Measurements from ENCODE around the gene PNLIPRP3. TPM values are rescaled to one million over a fixed set of nuclear protein-coding genes. Genes with fewer than 3 reads are reported as not detected.

The PNLIPRP3 gene
- not detected in 2 replicates for total RNA-seq (ENCODE audit: low replicate concordance)

- Mint-ChIP-seq H3K4me3 (no peak within 1 kb of the TSS), H3K27ac (no peak within 1 kb of the TSS), H3K9me3 (no peaks in the 10 kb centered on the region), H3K27me3 (ENCODE audit: insufficient read depth, low read depth) (no peaks in the 10 kb centered on the region), H3K36me3 (no peaks in the 10 kb centered on the region), H3K4me1 (no peaks in the 10 kb centered on the region)
- no peaks in the 10 kb centered on the region for H3K4me1 ChIP-seq
- H3K4me2 ChIP-seq = no peak within 1 kb of the TSS
- no peak within 1 kb of the TSS for H3K9ac ChIP-seq
- H2AFZ ChIP-seq (replicated peaks) = no peak within 1 kb of the TSS
- H3K4me3 ChIP-seq = no peak within 1 kb of the TSS
- H4K20me1 ChIP-seq (ENCODE audit: low read depth) = no peaks in the 10 kb centered on the region
- no peaks in the 10 kb centered on the region for H3K9me3 ChIP-seq (ENCODE audit: low read depth)
- no peak within 1 kb of the TSS for H3K27ac ChIP-seq
- H3K36me3 ChIP-seq = no peaks in the 10 kb centered on the region
- no peaks in the 10 kb centered on the region for H3K27me3 ChIP-seq
- TF ChIP-seq EZH2 (IDR thresholded peaks at IDR 0.05) (no peak), CTCF (IDR thresholded peaks at IDR 0.05) (no peak), EZH2phosphoT487 (IDR thresholded peaks at IDR 0.05) (no peak)
- no peaks in the 10 kb centered on the region for H3K79me2 ChIP-seq (ENCODE audit: low read depth)
- H3F3A ChIP-seq (ENCODE audit: low read depth) = no peaks in the 10 kb centered on the region
- no peak for DNase-seq (ENCODE audit: low spot score)
Measured at GRCh38 chr10:116427671-116428070, at the start of gene PNLIPRP3. Gene PNLIPRP3 (plus strand): TSS chr10:116427847. CDS start chr10:116428013, 166 bp downstream.

- H3K9me3 Mint-ChIP-seq = no peaks in the 10 kb centered on the region
- no peak overlapping the region for H3K4me3 ChIP-seq
- TF ChIP-seq EZH2phosphoT487 (IDR thresholded peaks at IDR 0.05) (no peak), EZH2 (IDR thresholded peaks at IDR 0.05) (no peak), CTCF (IDR thresholded peaks at IDR 0.05) (no peak)
- H3K27me3 ChIP-seq = no peaks in the 10 kb centered on the region
- no peak overlapping the region for H3K4me2 ChIP-seq
- H3K9me3 ChIP-seq (ENCODE audit: low read depth) = no peaks in the 10 kb centered on the region
- no peak overlapping the region for H3K27ac ChIP-seq
- no peaks in the 10 kb centered on the region for H3K79me2 ChIP-seq (ENCODE audit: low read depth)
- H2AFZ ChIP-seq (replicated peaks) = no peak overlapping the region
- H3K4me1 ChIP-seq = no peaks in the 10 kb centered on the region
- no peaks in the 10 kb centered on the region for H4K20me1 ChIP-seq (ENCODE audit: low read depth)
- H3K9ac ChIP-seq = no peak overlapping the region
- no peaks in the 10 kb centered on the region for H3F3A ChIP-seq (ENCODE audit: low read depth)
- H3K36me3 Mint-ChIP-seq = no peaks in the 10 kb centered on the region
- no peak overlapping the region for H3K4me3 Mint-ChIP-seq
- no peaks in the 10 kb centered on the region for H3K27me3 Mint-ChIP-seq (ENCODE audit: insufficient read depth, low read depth)
- no peaks in the 10 kb centered on the region for H3K4me1 Mint-ChIP-seq
- DNase-seq (ENCODE audit: low spot score) = no peak
- H3K36me3 ChIP-seq = no peaks in the 10 kb centered on the region
- H3K27ac Mint-ChIP-seq = no peak overlapping the region
Measured at GRCh38 chr10:116382290-116382689, 45.4 kb upstream of the PNLIPRP3 start.

- Mint-ChIP-seq H3K9me3 (no peaks in the 10 kb centered on the region), H3K4me3 (no peak overlapping the region), H3K36me3 (no peaks in the 10 kb centered on the region), H3K27me3 (ENCODE audit: insufficient read depth, low read depth) (no peaks in the 10 kb centered on the region), H3K27ac (no peak overlapping the region), H3K4me1 (no peaks in the 10 kb centered on the region)
- TF ChIP-seq EZH2 (IDR thresholded peaks at IDR 0.05) (no peak), EZH2phosphoT487 (IDR thresholded peaks at IDR 0.05) (no peak), CTCF (IDR thresholded peaks at IDR 0.05) (no peak)
- DNase-seq (ENCODE audit: low spot score) = no peak
- Histone ChIP-seq H3K4me1 (no peaks in the 10 kb centered on the region), H2AFZ (replicated peaks) (peak overlapping the region; percentile 61), H3K4me3 (no peak overlapping the region), H3K4me2 (no peak overlapping the region), H3K79me2 (ENCODE audit: low read depth) (no peaks in the 10 kb centered on the region), H4K20me1 (ENCODE audit: low read depth) (no peaks in the 10 kb centered on the region), H3F3A (ENCODE audit: low read depth) (no peaks in the 10 kb centered on the region), H3K9ac (no peak overlapping the region), H3K27me3 (no peaks in the 10 kb centered on the region), H3K27ac (no peak overlapping the region), H3K36me3 (no peaks in the 10 kb centered on the region), H3K9me3 (ENCODE audit: low read depth) (no peaks in the 10 kb centered on the region)
Measured at GRCh38 chr10:116385311-116385710, 42.3 kb upstream of the PNLIPRP3 start.
